ENCODE measurements around the gene ANKRD24.
A peak's percentile ranks its signal among the peaks of the same experiment; 100 is the strongest.
"Not testable (repeated sequence)": the region's sequence is repeated elsewhere in the genome, so short reads cannot be mapped to it uniquely, and the experiment has no call there.

The ANKRD24 gene

GRCh38 chr19:4246767-4247593 is 64.5 kb downstream of the ANKRD24 start, which contains the start of gene YJU2:
TSS of gene YJU2 (plus strand) at chr19:4247080. CDS start at chr19:4247147, 67 bp downstream.
- peak within 1 kb of the TSS; percentile 100 for H3K27ac Mint-ChIP-seq
- peaks cover 3% of the 10 kb centered on the region for H3K27me3 Mint-ChIP-seq
- peaks cover 2% of the 10 kb centered on the region for H3K9me3 Mint-ChIP-seq
- peaks cover 18% of the 10 kb centered on the region for H3K4me1 Mint-ChIP-seq
- H3K4me3 Mint-ChIP-seq, result peak within 1 kb of the TSS; percentile 99
- DNase-seq (peak; percentile 98), ATAC-seq (peak; percentile 94)
- H3K36me3 Mint-ChIP-seq (ENCODE audit: low read depth), result peaks cover 29% of the 10 kb centered on the region

GRCh38 chr19:4256563-4256962 is 74.1 kb downstream of the ANKRD24 start:
- H3K4me3 Mint-ChIP-seq, result no peak overlapping the region
- DNase-seq (no peak), ATAC-seq (no peak)
- H3K27me3 Mint-ChIP-seq, result no peaks in the 10 kb centered on the region
- H3K9me3 Mint-ChIP-seq, result no peaks in the 10 kb centered on the region
- H3K36me3 Mint-ChIP-seq (ENCODE audit: low read depth), result peaks cover 42% of the 10 kb centered on the region
- no peak overlapping the region for H3K27ac Mint-ChIP-seq
- no peaks in the 10 kb centered on the region for H3K4me1 Mint-ChIP-seq

GRCh38 chr19:4257025-4257424 is 74.5 kb downstream of the ANKRD24 start:
- H3K27ac Mint-ChIP-seq, result no peak overlapping the region
- H3K9me3 Mint-ChIP-seq, result no peaks in the 10 kb centered on the region
- no peaks in the 10 kb centered on the region for H3K4me1 Mint-ChIP-seq
- H3K27me3 Mint-ChIP-seq, result no peaks in the 10 kb centered on the region
- peaks cover 38% of the 10 kb centered on the region for H3K36me3 Mint-ChIP-seq (ENCODE audit: low read depth)
- ATAC-seq (no peak), DNase-seq (no peak)
- no peak overlapping the region for H3K4me3 Mint-ChIP-seq

GRCh38 chr19:4258181-4258580 is 75.7 kb downstream of the ANKRD24 start:
- H3K27me3 Mint-ChIP-seq, result no peaks in the 10 kb centered on the region
- H3K4me3 Mint-ChIP-seq, result no peak overlapping the region
- peaks cover 39% of the 10 kb centered on the region for H3K36me3 Mint-ChIP-seq (ENCODE audit: low read depth)
- ATAC-seq (no peak), DNase-seq (no peak)
- H3K9me3 Mint-ChIP-seq, result no peaks in the 10 kb centered on the region
- H3K27ac Mint-ChIP-seq, result no peak overlapping the region
- H3K4me1 Mint-ChIP-seq, result peaks cover 1% of the 10 kb centered on the region

- DNase-seq (no peak), ATAC-seq (no peak)
- H3K36me3 Mint-ChIP-seq (ENCODE audit: low read depth), result peaks cover 35% of the 10 kb centered on the region
- H3K4me1 Mint-ChIP-seq, result peaks cover 23% of the 10 kb centered on the region
- no peaks in the 10 kb centered on the region for H3K27me3 Mint-ChIP-seq
- peak overlapping the region; percentile 18 for H3K27ac Mint-ChIP-seq
- H3K9me3 Mint-ChIP-seq, result no peaks in the 10 kb centered on the region
- H3K4me3 Mint-ChIP-seq, result no peak overlapping the region
Measured at GRCh38 chr19:4260613-4261191, 78.2 kb downstream of the ANKRD24 start.

- no peaks in the 10 kb centered on the region for H3K27me3 Mint-ChIP-seq
- H3K9me3 Mint-ChIP-seq, result no peaks in the 10 kb centered on the region
- peak overlapping the region; percentile 79 for H3K27ac Mint-ChIP-seq
- no peak overlapping the region for H3K4me3 Mint-ChIP-seq
- peaks cover 41% of the 10 kb centered on the region for H3K36me3 Mint-ChIP-seq (ENCODE audit: low read depth)
- peaks cover 27% of the 10 kb centered on the region for H3K4me1 Mint-ChIP-seq
- no peak for DNase-seq
- ATAC-seq, result no peak
Measured at GRCh38 chr19:4264812-4265211, 82.3 kb downstream of the ANKRD24 start.

- DNase-seq (no peak), ATAC-seq (no peak)
- Mint-ChIP-seq H3K4me3 (no peak overlapping the region), H3K36me3 (ENCODE audit: low read depth) (peaks cover 42% of the 10 kb centered on the region), H3K9me3 (no peaks in the 10 kb centered on the region), H3K27me3 (no peaks in the 10 kb centered on the region), H3K27ac (peak overlapping the region; percentile 28), H3K4me1 (peaks cover 27% of the 10 kb centered on the region)
Measured at GRCh38 chr19:4266253-4267000, 83.9 kb downstream of the ANKRD24 start.

GRCh38 chr19:4267101-4267900 is 84.8 kb downstream of the ANKRD24 start:
- DNase-seq (peak; percentile 76), ATAC-seq (peak; percentile 72)
- no peak overlapping the region for H3K4me3 Mint-ChIP-seq
- H3K27ac Mint-ChIP-seq, result no peak overlapping the region
- H3K4me1 Mint-ChIP-seq, result peaks cover 27% of the 10 kb centered on the region
- no peaks in the 10 kb centered on the region for H3K9me3 Mint-ChIP-seq
- H3K27me3 Mint-ChIP-seq, result no peaks in the 10 kb centered on the region
- H3K36me3 Mint-ChIP-seq (ENCODE audit: low read depth), result peaks cover 44% of the 10 kb centered on the region

- H3K4me1 Mint-ChIP-seq, result peaks cover 26% of the 10 kb centered on the region
- ATAC-seq (no peak), DNase-seq (no peak)
- H3K27me3 Mint-ChIP-seq, result no peaks in the 10 kb centered on the region
- no peaks in the 10 kb centered on the region for H3K9me3 Mint-ChIP-seq
- peaks cover 39% of the 10 kb centered on the region for H3K36me3 Mint-ChIP-seq (ENCODE audit: low read depth)
- H3K4me3 Mint-ChIP-seq, result no peak overlapping the region
- no peak overlapping the region for H3K27ac Mint-ChIP-seq
Measured at GRCh38 chr19:4267901-4268815, 85.7 kb downstream of the ANKRD24 start.

- Mint-ChIP-seq H3K4me1 (peaks cover 18% of the 10 kb centered on the region), H3K4me3 (no peak overlapping the region), H3K36me3 (ENCODE audit: low read depth) (peaks cover 33% of the 10 kb centered on the region), H3K27ac (no peak overlapping the region), H3K9me3 (no peaks in the 10 kb centered on the region), H3K27me3 (no peaks in the 10 kb centered on the region)
- DNase-seq (no peak), ATAC-seq (no peak)
Measured at GRCh38 chr19:4268816-4269430, 86.4 kb downstream of the ANKRD24 start.

- Mint-ChIP-seq H3K36me3 (ENCODE audit: low read depth) (peaks cover 12% of the 10 kb centered on the region), H3K4me1 (no peaks in the 10 kb centered on the region), H3K27me3 (no peaks in the 10 kb centered on the region), H3K27ac (no peak overlapping the region), H3K4me3 (no peak overlapping the region), H3K9me3 (no peaks in the 10 kb centered on the region)
- DNase-seq (no peak), ATAC-seq (no peak)
Measured at GRCh38 chr19:4272894-4273293, 90.4 kb downstream of the ANKRD24 start.

- H3K9me3 Mint-ChIP-seq; H3K27me3 Mint-ChIP-seq; H3K36me3 Mint-ChIP-seq (ENCODE audit: low read depth); H3K4me3 Mint-ChIP-seq; H3K27ac Mint-ChIP-seq; H3K4me1 Mint-ChIP-seq; DNase-seq; ATAC-seq: not testable (repeated sequence)
Measured at GRCh38 chr19:4274321-4274686, 91.8 kb downstream of the ANKRD24 start.

Measured in activated naive CD8-positive, alpha-beta T cell treated with anti-CD3 and anti-CD28 coated beads, Interleukin-2, amount 50 U/mL, for 24 hours (primary cell).